Ovary (tissue), 9 donors: ENCODE measurements around the gene ARRDC4. TPM values are rescaled to one million over a fixed set of nuclear protein-coding genes. Genes with fewer than 3 reads are reported as not detected.

Source experiments
- DNase-seq, 5 donors: peaks; one replicate each; pipeline ENCODE4 v3.0.0-alpha.2; 2019 to 2020
- H3K27ac ChIP-seq, 2 donors: fragments of 200-600 bp; one replicate each; pipeline versions ENCODE4 v1.5.1 to v1.8.0; 2019 to 2022
- H3K27me3 ChIP-seq: fragments of 200-600 bp; one replicate; pipeline ENCODE4 v1.8.0; 2022
- H3K36me3 ChIP-seq: fragments of 200-600 bp; sonication (generic); one replicate; pipeline ENCODE4 v1.5.1; 2019
- H3K4me1 ChIP-seq: one replicate; pipeline ENCODE4 v1.8.1; 2013; ENCODE audit warnings: mild to moderate bottlenecking, moderate library complexity; ENCODE audit not compliant: insufficient read depth
- H3K4me3 ChIP-seq: fragments of 200-600 bp; sonication (generic); one replicate; pipeline ENCODE4 v1.5.1; 2017
- H3K9me3 ChIP-seq, 2 donors: fragments of 200-600 bp in 1 of 2; sonication (generic) in 1 of 2; one replicate each; pipeline versions ENCODE4 v1.5.1 to v1.8.1; 2013 to 2019; ENCODE audit warnings: mild to moderate bottlenecking in 1 of 2, moderate library complexity in 1 of 2
- EP300 ChIP-seq: sonication (generic); formaldehyde crosslinking; IDR thresholded peaks from one replicate; pipeline ENCODE4 v1.6.1; 2017; ENCODE audit warnings: antibody characterized with exemption
- POLR2A ChIP-seq: fragments of 450-650 bp; IDR thresholded peaks from one replicate; pipeline ENCODE4 v1.6.1; 2017; ENCODE audit warnings: antibody characterized with exemption, mild to moderate bottlenecking, moderate library complexity
- WGBS, 3 donors: extraction: QIAGEN DNeasy Blood & Tissue Kit in 1 of 3; methylation state at CpG; one replicate each; pipeline versions ENCODE4 v1.1.5 to v1.1.7; 2013 to 2017; 5-methylcytosine and 5-hydroxymethylcytosine counted together
- intact Hi-C, 4 donors: fragments of 100-400 bp; cut with DNase I; formaldehyde crosslinking; loops; one replicate each; pipeline versions ENCODE4 v1.11.0 to v1.15.1; 2022 to 2023
- polyA plus RNA-seq, 2 donors: library from polyadenylated mRNA; stranded (reverse); fragments of 200-250 nt in 1 of 2; fragments of 350-450 nt in 1 of 2; fragmentation: Illumina TruSeq in 1 of 2; extraction: RNeasy Lipid Tissue Mini Kit (QIAGEN cat#74804) in 1 of 2; gene quantifications; one replicate each; pipeline ENCODE4 v1.2.3, GENCODE V29; 2013 to 2014
- total RNA-seq, 7 donors: library from RNA; depleted of rRNA in 2 of 7; stranded (reverse); fragments of >200 nt in 2 of 7; fragmentation: NEBNext Ultra II Directional in 3 of 7; extraction: Animal tissue kit (Norgen Biotek cat#: 25700) in 3 of 7; gene quantifications; one replicate each; pipeline versions ENCODE4 v1.1.0 to v1.2.4, GENCODE V29; 2016 to 2023
- TF ChIP-seq, protein P1 (sequence below), 3 donors: fragments of 450-650 bp in 2 of 3; fragments of 200-600 bp in 1 of 3; IDR thresholded peaks; one replicate each; pipeline versions ENCODE4 v1.5.1 to v1.8.0; 2016 to 2022; ENCODE audit warnings: antibody characterized with exemption in 3 of 3, mild to moderate bottlenecking in 1 of 3
- donor health status: DM: no; HTN: no; CAD: no; lungs with moderate emphysema.
- donor health status: DM: no; HTN: no; CAD: no.
- donor health status: Bipolar disorder and iron deficiency.
- donor health status: DM: yes; HTN: yes; CAD: no.
- donor health status: DM: no; HTN: no; CAD: no.
- donor health status: DM: yes; HTN: yes; CAD: no.

Gene ARRDC4
- total and polyA plus RNA-seq, 9 donors = 5.8 to 35.2 (median 18.6) TPM

DNA sequence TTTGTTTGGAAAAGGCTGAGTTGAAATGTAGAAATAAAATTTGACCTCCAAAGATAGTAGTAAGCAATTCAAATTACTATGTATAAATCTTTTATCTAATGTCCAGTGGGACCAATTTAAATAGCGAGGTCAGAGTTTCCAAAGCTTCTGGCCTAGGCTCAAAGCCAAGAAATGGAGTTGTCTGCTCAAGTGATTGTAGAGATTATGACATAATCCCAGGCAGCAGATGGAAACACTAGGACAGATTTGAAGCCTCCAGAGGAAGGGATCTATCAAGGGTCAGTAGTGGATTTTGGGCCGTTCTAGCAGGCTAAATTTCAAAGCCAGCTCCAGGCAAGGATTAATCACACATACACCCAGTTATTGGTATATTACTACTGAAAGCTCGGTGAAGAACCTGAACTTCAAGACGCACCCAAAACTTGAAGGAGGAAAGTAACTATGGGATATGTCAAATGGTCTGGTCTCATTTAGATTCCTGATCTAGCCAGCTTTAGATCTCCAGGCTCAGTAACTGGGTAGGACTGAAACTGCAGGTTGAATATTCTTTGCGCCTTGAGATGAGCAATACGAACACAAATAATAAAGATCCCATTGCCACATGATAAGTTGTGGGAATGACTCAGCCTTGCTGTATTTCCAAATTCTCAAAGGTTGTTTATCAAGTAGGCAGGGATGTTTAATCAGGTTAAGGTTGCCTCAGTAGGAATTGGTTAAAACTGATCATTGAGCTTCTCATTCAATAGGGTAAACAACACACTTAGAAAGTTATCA lies 30.9 kb upstream of the ARRDC4 start:
- DNase-seq = no peak
- Histone ChIP-seq H3K4me3 (no peak overlapping the region), H3K4me1 (no peaks in the 10 kb centered on the region), H3K9me3 (no peaks in the 10 kb centered on the region), H3K27ac (no peak overlapping the region), H3K27me3 (no peaks in the 10 kb centered on the region), H3K36me3 (no peaks in the 10 kb centered on the region)
- intact Hi-C loops = loop anchor here in 1 of 4 donors (10.0 kb wide), 1 partner anchor 65 kb away; no protein-coding TSS in a partner anchor
- WGBS, 3 donors = 78 to 82% (median 78%) methylated on average over 6 of the region's 6 CpGs
- TF ChIP-seq, protein P1, sequence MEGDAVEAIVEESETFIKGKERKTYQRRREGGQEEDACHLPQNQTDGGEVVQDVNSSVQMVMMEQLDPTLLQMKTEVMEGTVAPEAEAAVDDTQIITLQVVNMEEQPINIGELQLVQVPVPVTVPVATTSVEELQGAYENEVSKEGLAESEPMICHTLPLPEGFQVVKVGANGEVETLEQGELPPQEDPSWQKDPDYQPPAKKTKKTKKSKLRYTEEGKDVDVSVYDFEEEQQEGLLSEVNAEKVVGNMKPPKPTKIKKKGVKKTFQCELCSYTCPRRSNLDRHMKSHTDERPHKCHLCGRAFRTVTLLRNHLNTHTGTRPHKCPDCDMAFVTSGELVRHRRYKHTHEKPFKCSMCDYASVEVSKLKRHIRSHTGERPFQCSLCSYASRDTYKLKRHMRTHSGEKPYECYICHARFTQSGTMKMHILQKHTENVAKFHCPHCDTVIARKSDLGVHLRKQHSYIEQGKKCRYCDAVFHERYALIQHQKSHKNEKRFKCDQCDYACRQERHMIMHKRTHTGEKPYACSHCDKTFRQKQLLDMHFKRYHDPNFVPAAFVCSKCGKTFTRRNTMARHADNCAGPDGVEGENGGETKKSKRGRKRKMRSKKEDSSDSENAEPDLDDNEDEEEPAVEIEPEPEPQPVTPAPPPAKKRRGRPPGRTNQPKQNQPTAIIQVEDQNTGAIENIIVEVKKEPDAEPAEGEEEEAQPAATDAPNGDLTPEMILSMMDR (IDR thresholded peaks at IDR 0.05) = no peak
- TF ChIP-seq POLR2A = no peak
- no peak for TF ChIP-seq EP300

- no peaks in the 10 kb centered on the region for H3K36me3 ChIP-seq
- intact Hi-C loops = loop anchor here in 1 of 4 donors (10.0 kb wide), 1 partner anchor 65 kb away; no protein-coding TSS in a partner anchor
- H3K9me3 ChIP-seq = no peaks in the 10 kb centered on the region
- H3K4me1 ChIP-seq = no peaks in the 10 kb centered on the region
- no peak for DNase-seq
- TF ChIP-seq EP300 = no peak
- TF ChIP-seq, protein P1 (IDR thresholded peaks at IDR 0.05) = no peak
- TF ChIP-seq POLR2A = no peak
- no peak overlapping the region for H3K27ac ChIP-seq
- no peaks in the 10 kb centered on the region for H3K27me3 ChIP-seq
- H3K4me3 ChIP-seq = no peak overlapping the region
These were observed 30.3 kb upstream of the ARRDC4 start for GRCh38 chr15:97930230-97930629.

- no peaks in the 10 kb centered on the region for H3K4me1 ChIP-seq
- no peak overlapping the region for H3K27ac ChIP-seq
- DNase-seq = no peak
- TF ChIP-seq EP300 (no peak), POLR2A (no peak)
- TF ChIP-seq, protein P1 (IDR thresholded peaks at IDR 0.05) = no peak
- 78 to 89% (median 81%) methylated on average over 1 of the region's 1 CpG for WGBS, 3 donors
- H3K36me3 ChIP-seq = no peaks in the 10 kb centered on the region
- H3K9me3 ChIP-seq = no peaks in the 10 kb centered on the region
- no peaks in the 10 kb centered on the region for H3K27me3 ChIP-seq
- intact Hi-C loops = loop anchor here in 1 of 4 donors (10.0 kb wide), 1 partner anchor 63 kb away; no protein-coding TSS in a partner anchor
- no peak overlapping the region for H3K4me3 ChIP-seq
These were observed 29.2 kb upstream of the ARRDC4 start for GRCh38 chr15:97931314-97931713.

GRCh38 chr15:97933589-97933988 lies 26.9 kb upstream of the ARRDC4 start:
- intact Hi-C loops = loop anchor here in 1 of 4 donors (10.0 kb wide), 1 partner anchor 61 kb away; no protein-coding TSS in a partner anchor
- TF ChIP-seq, protein P1 (IDR thresholded peaks at IDR 0.05) = no peak
- TF ChIP-seq POLR2A (no peak), EP300 (no peak)
- Histone ChIP-seq H3K36me3 (no peaks in the 10 kb centered on the region), H3K27ac (no peak overlapping the region), H3K9me3 (no peaks in the 10 kb centered on the region), H3K4me3 (no peak overlapping the region), H3K4me1 (no peaks in the 10 kb centered on the region), H3K27me3 (no peaks in the 10 kb centered on the region)
- 74 to 87% (median 78%) methylated on average over 1 of the region's 1 CpG for WGBS, 3 donors
- no peak for DNase-seq
